Measurements from ENCODE around the gene FAM89A. TPM values are rescaled to one million over a fixed set of nuclear protein-coding genes. Genes with fewer than 3 reads are reported as not detected.

Gene FAM89A
- total and polyA plus RNA-seq, 2 donors (not counting 1 experiment from before 2014, with no cell fraction given), result 3.2 to 6.1 TPM

DNA sequence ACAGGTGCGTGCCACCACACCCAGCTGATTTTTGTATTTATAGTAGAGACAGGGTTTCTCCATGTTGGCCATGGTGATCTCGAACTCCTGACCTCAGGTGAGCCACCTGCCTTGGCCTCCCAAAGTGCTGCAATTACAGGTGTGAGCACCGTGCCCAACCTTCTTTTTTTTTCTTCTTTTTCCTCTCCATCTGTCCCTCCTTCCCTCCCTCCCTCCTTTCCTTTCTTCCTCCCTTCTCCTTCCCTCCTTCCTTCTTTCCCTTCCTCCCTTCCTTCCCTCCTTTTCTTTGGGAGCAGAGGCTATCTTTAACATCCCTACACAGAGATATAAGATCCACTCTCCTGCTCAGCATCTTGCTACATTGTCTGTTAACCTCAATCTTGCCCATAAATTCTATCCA is 24.4 kb upstream of the FAM89A start:
- ChIA-PET CTCF (no interaction called here), POLR2A (no interaction called here)
- Histone ChIP-seq H3K27me3 (replicated peaks in 1 of 4; ENCODE audit: control extremely low read depth in 1 of 4, control insufficient read depth in 3 of 4, insufficient read depth in 4 of 4, low read length in 3 of 4) (no peaks in the 10 kb centered on the region), H3K9ac (ENCODE audit: low read length) (no peak overlapping the region), H3K9me3 (ENCODE audit: control extremely low read depth in 1 of 3, control insufficient read depth in 2 of 3, insufficient read depth in 1 of 3, low read length in 2 of 3) (peaks cover 0 to 7% (median 0%) of the 10 kb centered on the region in 3 donors), H2AFZ (ENCODE audit: insufficient read depth, low read depth, low read length, poor library complexity, severe bottlenecking) (no peak overlapping the region), H4K20me1 (ENCODE audit: control insufficient read depth, insufficient read depth, low read length, poor library complexity, severe bottlenecking) (no peaks in the 10 kb centered on the region), H3K4me1 (ENCODE audit: control insufficient read depth in 2 of 2, insufficient read depth in 2 of 2, low read length in 2 of 2) (no peaks in the 10 kb centered on the region), H3K4me2 (replicated peaks; ENCODE audit: low read depth, low read length, poor library complexity, severe bottlenecking) (no peak overlapping the region), H3K27ac (ENCODE audit: low read length in 2 of 2) (no peak overlapping the region), H3K36me3 (replicated peaks in 1 of 2; ENCODE audit: control extremely low read depth in 1 of 2, control insufficient read depth in 1 of 2, extremely low read depth in 1 of 2, insufficient read depth in 2 of 2, low read length in 1 of 2) (no peaks in the 10 kb centered on the region), H3K4me3 (ENCODE audit: control extremely low read depth in 1 of 5, extremely low read depth in 1 of 5, insufficient read depth in 1 of 5, low read depth in 2 of 5, low read length in 4 of 5) (no peak overlapping the region), H3K79me2 (ENCODE audit: control insufficient read depth, insufficient read depth, low read length) (no peaks in the 10 kb centered on the region)
- Mint-ChIP-seq H3K4me3 (no peak overlapping the region), H3K27ac (no peak overlapping the region), H3K27me3 (peaks cover 39% of the 10 kb centered on the region), H3K9me3 (ENCODE audit: insufficient read depth) (peaks cover 3% of the 10 kb centered on the region), H3K4me1 (no peaks in the 10 kb centered on the region)
- ATAC-seq (ENCODE audit: low read depth) (no peak), DNase-seq (no peak)
- TF ChIP-seq, protein P1, sequence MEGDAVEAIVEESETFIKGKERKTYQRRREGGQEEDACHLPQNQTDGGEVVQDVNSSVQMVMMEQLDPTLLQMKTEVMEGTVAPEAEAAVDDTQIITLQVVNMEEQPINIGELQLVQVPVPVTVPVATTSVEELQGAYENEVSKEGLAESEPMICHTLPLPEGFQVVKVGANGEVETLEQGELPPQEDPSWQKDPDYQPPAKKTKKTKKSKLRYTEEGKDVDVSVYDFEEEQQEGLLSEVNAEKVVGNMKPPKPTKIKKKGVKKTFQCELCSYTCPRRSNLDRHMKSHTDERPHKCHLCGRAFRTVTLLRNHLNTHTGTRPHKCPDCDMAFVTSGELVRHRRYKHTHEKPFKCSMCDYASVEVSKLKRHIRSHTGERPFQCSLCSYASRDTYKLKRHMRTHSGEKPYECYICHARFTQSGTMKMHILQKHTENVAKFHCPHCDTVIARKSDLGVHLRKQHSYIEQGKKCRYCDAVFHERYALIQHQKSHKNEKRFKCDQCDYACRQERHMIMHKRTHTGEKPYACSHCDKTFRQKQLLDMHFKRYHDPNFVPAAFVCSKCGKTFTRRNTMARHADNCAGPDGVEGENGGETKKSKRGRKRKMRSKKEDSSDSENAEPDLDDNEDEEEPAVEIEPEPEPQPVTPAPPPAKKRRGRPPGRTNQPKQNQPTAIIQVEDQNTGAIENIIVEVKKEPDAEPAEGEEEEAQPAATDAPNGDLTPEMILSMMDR (IDR thresholded peaks at IDR 0.05), result no peak
- no peak for TF ChIP-seq EZH2 (IDR thresholded peaks at IDR 0.05; ENCODE audit: borderline replicate concordance, insufficient read depth, low read depth, low read length, poor library complexity, severe bottlenecking)
- 100% methylated on average over 2 of the region's 3 CpGs for WGBS (ENCODE audit: insufficient coverage)
- intact Hi-C loops (cut with micrococcal nuclease), result no loop called here

DNA sequence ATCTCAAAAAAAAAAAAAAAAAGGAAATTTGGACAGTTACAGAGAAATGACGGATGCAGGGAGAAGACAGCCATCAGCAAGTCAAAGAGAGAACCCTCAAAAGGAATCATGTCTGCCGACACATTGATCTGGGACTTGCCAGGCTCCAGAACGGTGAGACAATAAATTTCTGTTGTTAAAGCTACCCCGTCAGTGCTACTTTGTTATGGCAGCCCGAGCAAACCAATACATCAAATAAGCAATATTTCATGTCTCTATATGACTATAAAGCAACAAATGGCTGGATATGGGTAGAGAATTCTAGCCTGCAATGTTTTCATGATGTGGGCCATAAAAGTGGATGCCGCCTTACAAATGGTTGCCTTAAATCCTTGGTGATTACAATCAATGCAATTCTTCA is 23.3 kb upstream of the FAM89A start:
- no peak for TF ChIP-seq EZH2 (IDR thresholded peaks at IDR 0.05; ENCODE audit: borderline replicate concordance, insufficient read depth, low read depth, low read length, poor library complexity, severe bottlenecking)
- TF ChIP-seq, protein P1 (IDR thresholded peaks at IDR 0.05), result no peak
- Histone ChIP-seq H2AFZ (ENCODE audit: insufficient read depth, low read depth, low read length, poor library complexity, severe bottlenecking) (no peak overlapping the region), H3K79me2 (ENCODE audit: control insufficient read depth, insufficient read depth, low read length) (no peaks in the 10 kb centered on the region), H3K27ac (ENCODE audit: low read length in 2 of 2) (no peak overlapping the region), H4K20me1 (ENCODE audit: control insufficient read depth, insufficient read depth, low read length, poor library complexity, severe bottlenecking) (no peaks in the 10 kb centered on the region), H3K9ac (ENCODE audit: low read length) (no peak overlapping the region), H3K9me3 (ENCODE audit: control extremely low read depth in 1 of 3, control insufficient read depth in 2 of 3, insufficient read depth in 1 of 3, low read length in 2 of 3) (peaks cover 0 to 7% (median 0%) of the 10 kb centered on the region in 3 donors), H3K4me3 (ENCODE audit: control extremely low read depth in 1 of 5, extremely low read depth in 1 of 5, insufficient read depth in 1 of 5, low read depth in 2 of 5, low read length in 4 of 5) (no peak overlapping the region), H3K4me2 (replicated peaks; ENCODE audit: low read depth, low read length, poor library complexity, severe bottlenecking) (no peak overlapping the region), H3K36me3 (replicated peaks in 1 of 2; ENCODE audit: control extremely low read depth in 1 of 2, control insufficient read depth in 1 of 2, extremely low read depth in 1 of 2, insufficient read depth in 2 of 2, low read length in 1 of 2) (no peaks in the 10 kb centered on the region), H3K27me3 (replicated peaks in 1 of 4; ENCODE audit: control extremely low read depth in 1 of 4, control insufficient read depth in 3 of 4, insufficient read depth in 4 of 4, low read length in 3 of 4) (no peaks in the 10 kb centered on the region), H3K4me1 (ENCODE audit: control insufficient read depth in 2 of 2, insufficient read depth in 2 of 2, low read length in 2 of 2) (no peaks in the 10 kb centered on the region)
- Mint-ChIP-seq H3K4me1 (no peaks in the 10 kb centered on the region), H3K9me3 (ENCODE audit: insufficient read depth) (peaks cover 3% of the 10 kb centered on the region), H3K27ac (no peak overlapping the region), H3K4me3 (no peak overlapping the region), H3K27me3 (peaks cover 39% of the 10 kb centered on the region)
- WGBS (ENCODE audit: insufficient coverage), result 96% methylated on average over 4 of the region's 6 CpGs
- ChIA-PET CTCF (no interaction called here), POLR2A (no interaction called here)
- DNase-seq (no peak), ATAC-seq (ENCODE audit: low read depth) (no peak)
- intact Hi-C loops (cut with micrococcal nuclease), result no loop called here

All from B cell (primary cell).